GM21447 (cell line): ENCODE measurements around the gene TGM5.

Experiments
- ATAC-seq: cut with Tn5 transposase; IDR thresholded peaks from one replicate; pipeline ENCODE4 v1.9.1; 2021; ENCODE audit not compliant: unreplicated experiment

TGM5 gene

GRCh38 chr15:43196760-43197548 lies 69.8 kb downstream of the TGM5 start:
- no peak for ATAC-seq

GRCh38 chr15:43194795-43195194 lies 71.9 kb downstream of the TGM5 start:
- ATAC-seq: no peak

DNA sequence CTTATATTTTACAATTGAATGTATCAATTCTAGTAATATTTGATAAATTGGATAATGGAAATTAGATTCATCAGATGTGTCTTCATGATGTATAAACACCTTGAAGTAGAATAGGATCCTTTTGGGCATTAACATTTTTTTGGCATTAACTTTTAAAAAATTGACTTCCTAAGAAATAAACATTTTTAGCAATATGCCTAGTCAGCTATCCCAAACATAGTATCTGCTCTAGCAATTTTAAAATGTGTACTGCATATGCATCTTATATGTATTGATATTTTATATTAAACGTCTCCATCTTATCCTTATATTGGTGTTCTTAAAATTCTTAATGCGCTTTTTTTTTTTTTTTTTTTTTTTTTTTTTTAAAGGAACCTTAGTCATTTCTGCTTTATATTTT lies 73.0 kb downstream of the TGM5 start:
- no peak for ATAC-seq

DNA sequence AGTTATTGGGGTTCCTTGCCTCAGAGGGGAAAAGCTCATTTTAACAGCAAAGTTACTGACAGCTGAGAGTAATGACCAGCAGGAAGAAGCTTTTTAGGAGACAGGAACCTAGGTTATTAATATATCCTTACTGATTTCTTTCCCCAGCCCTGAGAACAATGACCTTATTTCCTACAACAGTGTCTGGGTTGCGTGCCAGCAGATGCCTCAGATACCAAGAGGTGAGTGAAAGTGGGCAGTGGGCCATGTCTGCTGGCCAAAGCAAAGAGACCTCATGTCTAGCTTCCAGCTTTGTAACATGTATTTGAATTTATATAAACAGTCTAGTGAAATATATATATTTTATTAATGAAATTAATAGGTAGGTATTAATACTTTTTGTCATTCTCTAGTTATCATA lies 76.5 kb downstream of the TGM5 start:
- ATAC-seq: no peak

GRCh38 chr15:43189296-43189695 lies 77.4 kb downstream of the TGM5 start:
- no peak for ATAC-seq

- no peak for ATAC-seq
Measured at GRCh38 chr15:43187544-43188155, 79.1 kb downstream of the TGM5 start.

DNA sequence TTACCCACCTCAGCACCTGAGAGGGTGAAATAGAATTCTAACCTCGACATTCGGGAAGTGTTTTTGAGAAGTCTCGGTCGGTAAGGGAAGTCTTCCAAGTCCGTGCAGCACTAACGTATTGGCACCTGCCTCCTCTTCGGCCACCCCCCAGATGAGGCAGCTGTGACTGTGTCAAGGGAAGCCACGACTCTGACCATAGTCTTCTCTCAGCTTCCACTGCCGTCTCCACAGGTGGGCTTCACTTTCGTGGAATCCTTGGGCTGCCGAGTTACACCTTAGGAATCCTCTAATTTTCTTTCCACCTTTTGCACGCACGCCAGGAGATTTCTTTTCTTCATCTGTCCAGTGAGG lies 80.8 kb downstream of the TGM5 start:
- ATAC-seq: peak; percentile 20

- ATAC-seq: peak; percentile 95
Measured at GRCh38 chr15:43185157-43186002, 81.3 kb downstream of the TGM5 start, which contains the start of gene CCNDBP1. Gene CCNDBP1 (plus strand): TSS chr15:43185403. CDS start chr15:43185499, 96 bp downstream.

- no peak for ATAC-seq
Measured at GRCh38 chr15:43184407-43185124, 82.2 kb downstream of the TGM5 start.

GRCh38 chr15:43183270-43183669 lies 83.5 kb downstream of the TGM5 start:
- ATAC-seq: no peak
